Body of pancreas (tissue), 4 donors: ENCODE data around the gene GALNT16.

Source experiments
- CTCF ChIP-seq, 7 experiments: fragments of 450-650 bp in 4 of 7; fragments of 200-600 bp in 3 of 7; sonication (generic) in 3 of 7; IDR thresholded peaks; one replicate each; pipeline ENCODE4 v1.5.1; 2016 to 2019; ENCODE audit warnings: antibody characterized with exemption in 7 of 7
- POLR2A ChIP-seq, 3 donors: fragments of 450-650 bp; IDR thresholded peaks; one replicate each; pipeline ENCODE4 v1.6.1; 2016; ENCODE audit warnings: antibody characterized with exemption in 3 of 3, mild to moderate bottlenecking in 2 of 3

GRCh38 chr14:69373104-69373503 lies 113.1 kb downstream of the GALNT16 start:
- TF ChIP-seq POLR2A (IDR thresholded peaks at IDR 0.05) (no peak), CTCF (IDR thresholded peaks at IDR 0.05) (no peak)
